Breast epithelium (tissue), 3 donors: Measurements from ENCODE around the gene ZNF629.
"Not testable (repeated sequence)": the region's sequence is repeated elsewhere in the genome, so short reads cannot be mapped to it uniquely, and the experiment has no call there.

Source experiments
- CTCF ChIP-seq, 3 donors: fragments of 450-650 bp; IDR thresholded peaks; one replicate each; pipeline ENCODE4 v1.5.1; 2016 to 2017; ENCODE audit warnings: antibody characterized with exemption in 3 of 3, mild to moderate bottlenecking in 3 of 3, moderate library complexity in 3 of 3
- POLR2A ChIP-seq: fragments of 450-650 bp; IDR thresholded peaks from one replicate; pipeline ENCODE4 v1.6.1; 2016; ENCODE audit warnings: antibody characterized with exemption, mild to moderate bottlenecking, moderate library complexity

DNA sequence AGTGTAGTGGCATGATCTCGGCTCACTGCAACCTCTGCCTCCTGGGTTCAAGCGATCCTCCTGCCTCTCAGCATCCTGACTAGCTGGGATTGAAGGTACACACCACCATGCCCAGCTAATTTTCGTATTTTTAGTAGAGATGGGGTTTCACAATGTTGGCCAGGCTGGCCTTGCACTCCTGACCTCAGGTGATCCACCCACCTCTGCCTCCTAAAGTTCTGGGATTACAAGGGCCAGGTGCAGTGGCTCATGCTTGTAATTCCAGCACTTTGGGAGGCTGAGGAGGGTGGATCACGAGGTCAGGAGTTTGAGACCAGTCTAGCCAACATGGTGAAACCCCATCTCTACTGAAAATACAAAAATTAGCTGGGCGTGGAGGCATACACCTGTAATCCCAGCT, 22.7 kb upstream of the ZNF629 start:
- not testable (repeated sequence) for TF ChIP-seq CTCF (IDR thresholded peaks at IDR 0.05); POLR2A
